T1000 (cell line): ENCODE measurements around the gene SLCO4A1.

ENCODE experiments used
- DNase-seq: peaks from one replicate; lab custom pipeline; 2025; ENCODE audit warnings: mixed read lengths; lab: John Stamatoyannopoulos, UW

SLCO4A1 gene

DNA sequence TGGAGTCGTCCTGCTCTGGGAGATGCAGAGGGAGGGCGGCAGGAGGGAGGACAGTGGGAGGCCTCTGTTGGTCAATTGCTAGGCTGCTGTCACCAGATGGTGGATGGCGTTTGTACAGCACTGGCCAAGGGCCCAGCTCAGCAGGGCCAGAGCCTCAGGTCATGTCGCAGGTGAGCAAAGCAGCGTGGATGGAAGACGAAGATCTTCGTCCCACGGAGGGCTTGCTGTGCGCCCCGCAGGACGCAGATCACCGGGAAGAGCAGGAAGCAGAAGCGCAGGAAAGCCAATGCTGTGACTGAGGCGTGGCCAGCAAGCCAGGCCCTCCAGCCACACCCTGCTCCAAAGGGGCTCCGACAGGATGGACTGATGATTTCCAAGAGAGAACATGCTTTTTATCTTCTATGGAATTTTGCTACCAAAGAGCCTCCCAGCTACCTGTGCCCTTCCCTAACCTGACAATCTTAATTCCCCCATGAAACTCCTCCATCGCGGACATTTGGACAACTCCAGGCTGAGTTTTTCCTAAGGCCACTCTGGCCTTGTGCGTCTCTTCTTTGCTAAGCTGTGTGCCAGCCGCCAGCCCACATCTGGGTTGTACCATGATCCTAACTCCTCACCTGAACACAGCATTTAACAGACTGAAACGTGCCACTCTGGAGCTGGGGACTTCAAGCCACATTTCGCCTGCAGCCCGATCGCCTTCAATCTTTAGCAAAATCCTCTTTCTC is 3.5 kb upstream of the SLCO4A1 start:
- DNase-seq = no peak

DNA sequence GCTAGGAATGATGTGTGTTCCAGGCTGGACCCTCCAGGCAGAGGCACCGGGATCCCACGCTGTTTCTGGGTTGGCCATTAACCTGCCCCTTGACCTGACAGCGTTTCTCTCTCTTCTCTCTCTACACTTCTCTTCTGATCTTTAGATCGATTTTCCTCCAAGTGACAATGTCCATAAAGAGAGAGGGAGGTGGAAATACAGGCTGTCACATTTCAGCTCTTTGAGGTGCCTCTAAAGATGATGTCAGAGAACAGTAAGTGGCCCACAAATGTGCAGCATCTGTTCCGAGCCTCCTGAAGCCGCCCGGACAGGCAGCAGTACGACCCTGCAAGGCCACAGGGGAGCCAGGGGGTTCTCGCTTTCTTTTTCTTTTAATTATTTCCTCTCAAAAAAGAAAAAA is 2.5 kb upstream of the SLCO4A1 start:
- no peak for DNase-seq

DNA sequence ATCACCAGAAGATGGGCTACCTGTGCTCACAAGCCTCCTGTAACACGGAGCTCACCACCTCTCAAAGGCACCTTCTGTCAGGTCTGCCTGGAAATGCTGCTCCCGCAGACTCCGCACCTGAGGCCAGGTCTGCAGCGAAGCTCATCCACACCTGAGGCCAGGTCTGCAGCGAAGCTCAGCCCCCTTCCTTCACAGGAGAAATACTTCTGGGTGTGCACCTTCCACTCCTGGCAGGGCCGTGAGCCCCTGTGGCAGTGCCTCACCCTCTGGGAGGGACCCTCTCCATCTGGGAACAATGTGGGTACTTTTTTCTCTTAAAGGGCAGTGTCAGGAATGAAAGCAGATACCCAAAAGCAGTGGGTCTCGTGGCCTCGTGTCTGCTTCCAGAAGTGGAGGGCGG is 1.4 kb upstream of the SLCO4A1 start:
- no peak for DNase-seq

DNA sequence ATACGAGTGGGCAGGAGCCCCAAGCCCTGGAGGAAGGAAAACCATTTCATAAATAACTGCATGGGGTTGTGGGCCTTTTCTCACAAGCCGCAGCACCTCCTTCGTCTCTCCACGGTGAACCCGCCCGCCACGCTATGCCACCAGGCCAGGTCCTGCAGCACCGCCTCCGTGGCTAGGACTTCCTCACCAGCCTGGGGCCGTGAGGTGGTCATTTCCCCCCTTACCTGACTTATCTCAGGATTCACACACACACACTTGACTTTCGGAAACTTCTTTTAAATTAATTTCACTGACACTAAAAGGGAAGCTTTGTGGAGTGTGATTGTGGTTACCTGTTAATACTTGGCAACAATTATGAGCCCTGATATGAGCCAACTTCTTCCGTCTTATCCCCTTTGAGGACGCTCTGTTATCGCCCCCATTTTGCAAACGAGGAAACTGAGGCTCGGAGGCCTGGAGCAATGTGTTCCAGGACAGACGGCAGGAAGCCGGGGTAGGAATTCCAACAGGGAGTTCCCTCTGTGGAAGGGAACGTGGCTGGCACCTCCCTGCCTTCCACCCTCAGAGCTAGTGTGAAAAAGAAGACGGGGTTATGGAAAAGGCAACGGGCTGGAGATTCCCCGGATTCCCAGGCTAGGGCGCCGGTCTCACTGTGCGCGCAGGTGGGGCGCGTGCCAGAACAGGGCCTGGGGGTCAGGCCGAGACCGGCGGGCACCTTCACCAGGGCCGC is 817 bp upstream of the SLCO4A1 start:
- no peak for DNase-seq

DNA sequence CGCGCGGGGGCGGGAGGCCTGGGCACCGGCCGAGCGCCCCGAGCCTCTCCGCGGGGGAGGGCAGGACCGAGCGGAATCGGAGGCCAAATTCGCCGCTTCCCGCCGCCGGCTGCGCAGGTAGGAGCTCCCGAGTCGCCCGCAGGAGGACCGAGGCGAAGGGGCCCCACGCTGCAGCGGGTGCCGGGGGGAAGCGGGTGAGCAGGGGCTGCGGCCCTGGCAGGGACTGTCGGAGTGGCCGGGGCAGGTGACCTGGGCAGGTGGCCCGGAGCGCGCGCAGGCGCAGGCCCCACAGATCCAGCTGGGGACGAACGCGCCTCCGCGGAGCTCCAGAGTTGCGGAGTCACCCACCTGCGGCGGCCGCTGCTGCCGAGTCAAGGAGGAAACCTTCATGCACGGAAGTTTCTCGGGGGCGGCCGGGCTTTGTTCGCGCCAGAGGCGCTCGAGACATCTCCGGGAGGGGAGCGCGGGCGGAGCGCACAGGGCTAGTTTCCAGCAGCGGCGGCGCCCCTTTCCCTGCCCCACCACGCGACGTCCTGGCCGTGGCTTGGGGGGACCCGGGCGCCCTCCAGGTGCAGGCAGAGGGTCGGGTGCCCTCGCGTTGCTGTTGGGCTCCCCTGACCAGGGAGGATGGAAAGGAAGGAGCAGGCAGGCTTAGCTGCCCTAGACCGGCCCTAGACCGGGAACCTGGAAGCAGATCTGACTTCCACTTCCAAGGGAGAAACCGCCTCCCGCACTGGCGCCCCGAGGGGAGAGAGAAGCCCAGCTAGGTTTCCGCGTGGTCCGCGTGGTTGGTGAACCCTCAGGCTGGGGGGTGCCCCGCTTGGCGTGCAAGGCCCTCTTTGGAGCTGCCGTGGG is 590 bp downstream of the SLCO4A1 start:
- DNase-seq = no peak

DNA sequence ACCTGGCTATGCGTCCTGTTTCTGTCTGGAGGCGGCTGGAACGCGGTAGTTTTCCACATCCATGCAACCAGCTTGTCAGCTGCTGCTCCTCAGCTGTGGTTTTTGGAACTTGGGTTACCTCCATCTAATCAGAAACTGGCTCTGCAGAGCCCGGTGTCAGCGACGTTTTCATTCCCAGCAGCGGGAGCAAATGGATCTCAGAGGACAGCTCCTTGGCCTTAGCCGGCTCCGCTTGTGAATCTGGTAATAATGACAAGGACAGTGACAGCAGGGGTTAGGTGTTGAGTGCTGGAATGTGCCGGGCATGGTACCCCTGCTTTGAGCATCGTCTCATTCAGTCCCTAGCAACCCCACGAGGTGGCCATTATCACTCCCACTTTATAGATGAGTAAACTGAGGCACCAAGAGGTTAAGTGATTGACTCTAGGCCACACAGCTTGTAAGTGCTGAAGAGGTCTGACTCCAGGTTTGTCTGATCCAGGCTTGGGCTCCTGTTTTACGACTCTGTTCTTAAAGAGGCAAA is 1.3 kb downstream of the SLCO4A1 start:
- DNase-seq = no peak

DNA sequence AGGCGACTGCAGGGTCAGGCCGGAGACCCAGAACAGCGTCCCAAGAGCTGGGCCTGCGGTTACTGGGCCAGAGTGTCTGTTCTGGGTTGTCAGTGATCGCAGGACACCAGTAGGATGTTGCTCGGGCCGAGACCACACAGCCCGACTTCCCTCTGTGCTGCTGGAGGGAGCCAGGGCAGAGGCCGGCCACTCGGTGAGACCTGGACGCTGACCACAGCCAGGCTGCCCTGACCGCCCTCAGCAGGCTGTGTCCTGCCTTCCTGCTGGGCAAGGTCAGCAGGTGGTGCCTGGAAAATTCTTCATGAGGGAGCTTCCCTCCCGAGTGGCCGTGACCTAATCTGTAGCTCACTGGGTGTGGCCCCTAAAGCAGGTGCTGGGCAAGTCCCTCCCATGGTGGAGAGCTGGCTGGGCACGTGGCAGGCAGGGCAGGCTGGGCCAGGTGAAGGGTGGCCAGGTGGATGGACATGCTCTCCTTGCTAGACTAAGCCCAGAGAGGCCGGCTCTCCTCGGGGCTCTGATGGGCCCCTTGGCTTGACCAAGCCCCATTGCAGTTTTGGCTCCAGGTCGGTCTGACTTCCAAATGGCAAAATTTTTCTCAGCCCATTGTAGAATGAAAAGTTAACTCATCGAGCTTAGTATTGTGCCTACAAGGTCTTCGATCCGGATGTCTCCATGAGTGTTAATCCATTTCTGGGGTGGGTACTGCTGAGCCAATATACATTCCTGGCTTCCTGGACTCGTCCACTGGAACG is 1.9 kb downstream of the SLCO4A1 start:
- DNase-seq = no peak

DNA sequence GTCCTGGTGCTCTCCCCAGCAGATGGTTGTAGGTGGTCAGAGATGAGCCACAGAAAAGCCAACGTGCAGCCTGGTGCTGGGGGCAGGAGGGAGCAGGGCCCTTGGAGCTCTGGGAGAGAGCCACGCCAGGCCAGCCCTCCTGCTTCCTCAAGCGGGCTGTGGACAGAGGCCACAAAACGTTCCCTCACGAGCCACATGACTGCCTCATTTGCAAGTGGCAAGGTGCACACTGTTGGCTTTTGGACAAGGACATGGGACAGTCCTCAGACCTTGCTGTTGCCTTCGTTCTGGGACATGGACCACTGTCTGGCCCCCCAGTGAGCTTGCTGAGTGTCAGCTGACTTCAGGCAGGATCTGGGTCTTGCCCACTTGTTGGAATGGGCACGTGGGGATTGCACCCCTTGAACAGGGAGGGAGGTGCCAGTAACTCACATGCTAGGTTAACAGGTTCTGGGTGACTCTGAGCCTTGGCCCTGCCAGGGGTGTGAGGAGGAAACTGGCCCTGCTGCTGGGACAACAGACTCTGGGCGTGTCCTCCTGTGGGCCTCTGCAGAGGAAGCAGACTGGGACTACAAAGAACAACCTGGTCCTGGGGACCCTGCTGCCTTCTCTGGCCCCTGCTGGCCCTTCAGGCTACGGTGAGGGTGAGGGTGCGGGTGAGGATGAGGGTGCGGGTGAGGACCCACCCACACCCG is 2.6 kb downstream of the SLCO4A1 start:
- DNase-seq = no peak

DNA sequence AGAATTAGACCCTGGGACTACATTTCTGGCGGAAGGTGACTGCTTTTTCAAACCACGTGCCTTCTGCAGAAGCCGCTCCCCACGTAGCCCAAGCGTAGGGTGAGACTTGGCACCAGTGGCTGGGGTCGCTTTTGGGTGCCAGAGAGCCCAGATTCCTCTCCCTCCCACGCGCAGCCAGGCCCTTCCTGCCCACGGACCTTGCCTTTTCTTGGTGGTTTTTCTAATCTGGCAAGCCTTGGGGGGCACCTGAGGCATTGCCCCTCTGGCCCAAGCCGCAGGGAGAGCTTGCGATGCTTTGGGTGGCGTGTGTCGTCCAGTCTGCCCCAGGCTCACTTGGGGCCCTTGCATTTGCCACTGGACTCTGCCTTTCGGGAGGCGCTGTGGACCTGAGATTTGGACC is 3.3 kb downstream of the SLCO4A1 start:
- no peak for DNase-seq

DNA sequence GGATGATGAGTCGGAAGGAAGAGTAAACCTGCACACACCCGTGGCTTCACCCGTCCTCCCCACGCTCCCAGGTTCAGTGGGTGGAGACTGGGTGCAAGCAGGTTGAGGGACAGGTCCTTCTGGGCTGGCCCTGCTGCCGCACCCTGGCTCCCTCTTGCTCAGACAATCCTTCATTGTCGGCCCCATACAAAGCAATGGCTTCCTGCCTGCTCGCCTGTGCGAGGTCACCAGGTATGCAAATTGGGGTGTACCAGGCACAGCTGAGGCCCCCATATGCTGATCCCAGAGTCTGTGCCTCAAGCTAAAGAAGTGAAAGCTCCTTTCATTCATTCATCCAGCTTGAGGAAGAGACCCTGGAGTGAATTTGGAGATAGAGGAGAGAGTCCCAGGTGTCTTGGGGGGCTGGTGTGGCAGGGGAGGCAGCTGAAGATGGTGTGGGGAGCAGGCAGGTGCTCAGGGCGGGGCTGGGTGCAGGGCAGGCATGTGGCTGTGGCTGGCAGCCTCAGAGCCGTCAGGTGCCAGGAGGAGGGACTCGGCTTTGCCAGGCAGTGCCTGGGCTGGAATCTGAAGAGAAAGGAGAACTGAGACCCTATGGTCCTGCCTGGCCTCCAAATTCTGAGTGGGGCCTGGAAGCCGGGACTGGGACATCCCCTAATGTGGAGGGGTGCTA is 4.7 kb downstream of the SLCO4A1 start:
- no peak for DNase-seq

DNA sequence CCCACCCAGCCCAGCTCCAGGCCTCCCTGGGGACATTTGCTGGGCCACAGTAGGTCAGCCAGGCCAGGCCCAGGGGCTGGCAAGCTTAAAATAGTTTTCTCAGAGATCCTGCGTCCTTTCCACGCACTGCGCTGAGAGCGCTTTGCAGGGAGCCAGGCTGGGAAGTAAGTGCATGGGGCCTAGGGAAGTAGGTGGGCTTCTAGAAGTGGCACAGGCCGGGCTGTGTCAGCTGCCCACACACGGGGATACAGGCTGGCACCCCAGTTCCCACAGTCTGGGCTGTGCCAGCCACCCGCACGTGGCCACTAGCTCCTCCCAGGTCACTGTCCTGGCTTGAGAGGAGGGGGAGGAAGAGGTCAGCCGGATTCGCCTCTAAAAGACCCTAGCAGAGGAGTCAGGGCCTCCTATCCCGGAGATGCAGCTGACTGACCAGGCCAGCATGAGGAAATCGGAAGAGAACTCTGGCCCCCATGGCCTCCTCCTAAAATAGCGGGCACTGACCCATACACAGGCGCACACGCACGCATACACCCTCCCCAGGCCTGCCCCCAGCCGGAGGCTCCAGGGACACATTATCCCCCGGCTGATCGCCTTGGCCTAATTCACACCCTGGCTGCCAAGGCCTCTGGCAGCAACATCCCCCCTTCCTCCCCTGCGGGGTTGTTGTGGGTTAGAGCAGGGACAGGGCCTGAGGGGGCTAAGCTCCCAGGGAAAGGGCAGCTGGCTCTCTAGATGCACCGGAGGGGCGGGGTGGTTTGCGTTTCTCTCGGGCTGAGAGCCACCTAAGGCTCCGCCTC is 5.4 kb downstream of the SLCO4A1 start:
- DNase-seq = no peak

DNA sequence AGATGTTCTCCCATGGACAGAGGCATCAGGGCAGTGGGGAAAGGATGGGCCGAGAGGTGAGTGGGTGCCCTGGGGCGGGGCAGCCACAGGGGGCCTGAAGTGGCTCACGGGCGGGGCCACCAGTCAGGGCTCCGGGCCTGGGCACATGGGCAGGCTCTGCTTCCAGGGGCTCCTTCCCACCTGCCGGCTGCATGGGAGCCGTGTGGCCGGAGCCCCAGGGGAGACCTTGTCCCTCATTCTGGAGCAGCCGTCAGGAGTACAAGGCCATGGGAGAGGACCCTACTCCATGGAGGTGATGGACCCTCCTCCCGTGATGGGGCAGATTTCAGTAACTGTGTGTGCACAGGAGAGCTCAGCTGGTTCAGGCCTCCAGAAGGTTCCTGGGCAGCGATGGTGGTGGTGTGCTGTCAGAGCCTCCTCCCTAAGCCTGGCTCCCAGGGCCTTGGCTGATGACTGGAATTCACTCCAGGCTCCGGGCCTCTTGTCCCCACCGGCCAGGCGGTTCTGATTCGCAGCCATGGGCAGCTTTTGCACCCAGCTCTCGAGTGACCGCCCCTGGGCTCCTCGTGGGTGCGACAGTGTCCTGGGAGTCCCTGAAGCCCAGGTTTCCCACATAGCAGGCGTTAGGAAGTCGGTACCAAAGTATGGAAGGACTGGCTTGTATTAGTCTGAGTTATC is 6.2 kb downstream of the SLCO4A1 start:
- no peak for DNase-seq

DNA sequence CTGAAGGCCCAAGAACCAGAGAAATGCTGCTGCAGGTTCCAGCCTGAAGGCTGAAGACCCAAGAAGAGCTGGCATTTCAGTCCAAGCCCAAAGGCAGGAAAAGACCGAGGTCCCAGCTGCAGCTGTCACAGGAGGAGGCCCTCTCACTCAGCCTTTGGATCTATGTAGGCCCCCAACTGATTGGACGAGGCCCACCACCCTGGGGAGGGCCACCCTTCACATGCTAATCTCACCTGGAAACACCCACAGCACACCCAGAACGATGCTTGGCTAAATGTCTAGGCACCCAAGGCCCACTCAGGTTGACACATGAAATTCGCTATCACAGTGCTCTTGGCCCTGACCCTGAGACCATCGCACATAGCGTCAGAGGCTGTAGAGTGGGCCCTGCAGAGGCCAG is 6.8 kb downstream of the SLCO4A1 start:
- no peak for DNase-seq

DNA sequence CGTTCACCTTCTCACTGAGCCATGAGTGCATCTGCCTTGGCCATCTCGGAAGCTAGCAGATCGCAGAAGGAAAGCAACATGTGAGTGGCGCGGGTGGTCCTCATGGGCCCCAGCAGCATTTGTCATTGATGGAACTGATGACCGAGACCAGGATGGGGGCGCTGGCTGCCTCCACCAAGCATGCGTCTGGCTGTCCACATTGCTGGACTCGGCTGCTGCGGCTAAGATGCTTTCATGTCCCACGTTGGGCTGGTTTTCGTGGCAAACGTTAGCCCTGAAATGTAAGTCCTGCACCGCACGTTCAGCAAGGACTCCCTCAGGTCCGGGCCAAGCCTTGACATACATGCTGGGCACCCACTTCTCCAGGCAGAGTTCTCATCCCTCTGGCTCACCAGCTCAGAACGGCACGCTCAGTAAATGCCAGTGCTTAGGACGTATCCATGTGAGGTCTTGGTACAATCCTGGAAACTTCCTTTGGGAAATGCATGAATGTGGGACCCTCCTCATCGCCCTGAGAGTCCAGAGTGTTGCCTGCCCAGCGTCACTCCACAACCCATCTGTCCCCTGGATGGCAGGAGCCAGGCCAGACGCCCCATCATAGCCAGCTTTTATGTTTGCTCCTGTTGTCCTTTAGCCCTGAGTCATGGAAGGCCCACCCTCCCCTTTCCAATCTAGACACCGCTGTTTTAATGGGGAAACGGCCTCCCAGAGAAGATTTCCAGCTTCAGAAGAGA is 8.4 kb downstream of the SLCO4A1 start:
- no peak for DNase-seq

DNA sequence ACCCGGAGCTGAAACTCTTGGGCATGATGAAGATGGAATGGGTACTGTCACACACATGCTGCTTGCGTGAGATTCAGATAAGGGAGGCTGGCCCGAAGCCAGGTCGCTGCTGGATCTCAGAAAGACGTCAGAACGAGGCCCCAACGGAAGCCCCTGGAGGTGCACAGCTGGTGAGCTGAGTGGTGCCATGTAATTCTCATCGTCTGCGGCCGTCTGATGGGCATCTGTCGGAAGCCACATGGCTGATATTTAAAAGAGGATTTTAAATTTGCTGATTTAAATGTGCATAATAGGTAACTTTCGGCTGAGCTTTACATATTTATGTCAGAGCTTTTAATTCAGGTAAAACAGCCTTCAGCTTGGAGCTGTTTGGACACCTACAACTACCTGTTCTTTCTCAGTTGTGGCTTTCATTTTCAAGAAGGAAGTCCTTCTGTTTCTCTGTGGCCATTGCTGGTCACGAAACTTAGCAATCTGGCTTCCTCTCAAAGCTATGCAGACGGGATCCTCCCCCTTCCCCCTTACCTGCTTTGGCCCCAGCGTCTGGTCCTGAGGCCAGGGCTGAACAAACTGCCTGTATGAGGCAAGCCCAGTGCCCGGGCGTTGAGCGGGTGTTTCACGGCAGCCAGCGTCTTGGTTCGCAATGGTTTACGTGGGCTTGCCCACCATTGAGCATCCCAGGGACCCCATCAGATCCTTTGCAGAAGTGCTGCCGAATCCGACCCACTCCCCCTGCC is 9.2 kb downstream of the SLCO4A1 start:
- DNase-seq = no peak

DNA sequence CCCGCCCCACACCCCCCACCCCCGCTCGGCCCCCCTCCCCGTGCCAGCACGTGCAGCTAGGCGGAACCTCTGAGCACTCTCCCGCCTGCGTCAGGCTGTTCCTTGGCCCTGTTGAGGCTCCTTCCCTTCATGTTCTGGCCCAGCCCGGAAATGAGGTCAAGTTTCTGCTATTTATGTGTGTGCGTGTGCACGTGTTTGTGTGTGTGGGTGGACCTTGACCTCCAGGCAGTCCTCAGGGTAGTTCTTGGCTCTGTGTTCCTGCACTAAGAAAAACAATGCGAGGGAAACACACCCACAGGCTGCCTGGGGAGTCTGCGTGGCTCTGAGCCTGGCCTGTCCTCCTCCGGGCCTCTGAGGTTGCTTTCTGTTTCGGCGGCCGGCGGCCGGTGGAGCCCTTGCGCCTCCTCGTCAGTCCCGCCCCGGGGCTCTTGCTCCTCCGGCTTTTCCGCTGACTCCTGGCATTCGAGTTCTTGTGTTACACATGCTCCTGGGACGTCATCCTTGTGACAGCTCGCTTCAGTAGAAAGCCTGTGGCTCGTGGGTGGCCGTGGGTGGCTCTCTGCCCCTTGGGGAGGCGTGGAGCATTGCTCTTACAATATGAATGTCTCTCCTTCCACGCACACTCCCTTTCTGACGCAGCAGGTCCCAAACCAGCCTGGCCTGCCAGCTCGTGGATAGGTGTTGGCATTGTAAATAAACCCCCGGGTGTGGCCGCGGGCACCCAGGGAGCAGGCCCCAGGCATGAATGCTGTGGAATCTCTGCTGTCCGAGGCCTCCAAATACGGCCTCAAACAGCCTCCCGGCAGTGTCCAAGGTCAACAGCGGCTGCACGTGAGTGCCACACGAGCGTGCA is 10.0 kb downstream of the SLCO4A1 start:
- peak; percentile 60 for DNase-seq

DNA sequence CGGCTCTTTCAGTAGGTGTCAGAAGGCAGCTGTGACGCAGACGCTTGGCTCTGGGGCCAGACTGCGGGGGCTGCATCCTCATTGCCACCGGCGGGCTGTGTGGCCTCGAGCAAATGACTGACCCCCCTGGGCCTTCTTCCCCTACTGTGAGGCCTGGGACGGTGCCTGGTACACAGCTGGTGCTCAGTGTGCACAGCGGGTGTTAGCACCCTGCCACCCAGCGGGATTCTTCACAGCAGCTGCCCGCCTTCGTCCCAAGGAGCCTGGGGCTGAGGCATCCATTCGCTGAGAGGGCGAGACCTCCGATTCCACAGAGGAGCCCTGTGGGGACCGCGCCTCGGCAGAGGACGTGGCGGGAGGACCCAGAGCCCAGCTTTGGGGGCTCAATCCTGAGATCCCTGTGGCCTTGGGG is 10.6 kb downstream of the SLCO4A1 start:
- no peak for DNase-seq
